Measurements from ENCODE around the gene ST6GALNAC6. TPM values are rescaled to one million over a fixed set of nuclear protein-coding genes. Genes with fewer than 3 reads are reported as not detected.
A peak's percentile ranks its signal among the peaks of the same experiment; 100 is the strongest.

ST6GALNAC6 gene
- total and polyA plus RNA-seq, 5 donors from 2014 or later: 43.7 to 136 (median 48.6) TPM

- peaks cover 30% of the 10 kb centered on the region for H3K36me3 Mint-ChIP-seq
- Histone ChIP-seq H3K9me3 (ENCODE audit: control insufficient read depth in 2 of 2, low read length in 2 of 2) (no peaks in the 10 kb centered on the region), H3K27ac (ENCODE audit: insufficient read depth, low read length, poor library complexity, severe bottlenecking) (peak overlapping the region; percentile 37), H3K36me3 (ENCODE audit: control insufficient read depth, insufficient read depth, low read length) (peaks cover 85% of the 10 kb centered on the region), H3K27me3 (ENCODE audit: control insufficient read depth, insufficient read depth, low read length) (no peaks in the 10 kb centered on the region), H3K4me1 (ENCODE audit: control insufficient read depth, insufficient read depth, low read length, poor library complexity, severe bottlenecking) (peaks cover 20% of the 10 kb centered on the region), H3K4me3 (ENCODE audit: low read depth, low read length) (no peak overlapping the region)
- peak; percentile 74 to 77 for ATAC-seq (ENCODE audit: low read depth in 2 of 2)
- H3K27me3 Mint-ChIP-seq: no peaks in the 10 kb centered on the region
- DNase-seq: peak; percentile 62 to 78 (median 64)
- H3K9me3 Mint-ChIP-seq: no peaks in the 10 kb centered on the region
- H3K4me1 Mint-ChIP-seq: peaks cover 0 to 47% (median 21%) of the 10 kb centered on the region in 4 donors
- H3K27ac Mint-ChIP-seq: peak overlapping the region; percentile 49 to 74 (median 65)
- H3K4me3 Mint-ChIP-seq: peak overlapping the region in 2 of 4 donors; percentile 39 to 76
Measured at GRCh38 chr9:127943731-127944144, 44.3 kb upstream of the ST6GALNAC6 start.

- H3K27me3 Mint-ChIP-seq: no peaks in the 10 kb centered on the region
- ATAC-seq (ENCODE audit: low read depth in 2 of 2): no peak
- peaks cover 26% of the 10 kb centered on the region for H3K36me3 Mint-ChIP-seq
- H3K4me3 Mint-ChIP-seq: peak overlapping the region in 3 of 4 donors; percentile 69 to 76 (median 71)
- H3K4me1 Mint-ChIP-seq: peaks cover 0 to 46% (median 19%) of the 10 kb centered on the region in 4 donors
- Histone ChIP-seq H3K4me3 (ENCODE audit: low read depth, low read length) (no peak overlapping the region), H3K27ac (ENCODE audit: insufficient read depth, low read length, poor library complexity, severe bottlenecking) (no peak overlapping the region), H3K36me3 (ENCODE audit: control insufficient read depth, insufficient read depth, low read length) (peaks cover 79% of the 10 kb centered on the region), H3K4me1 (ENCODE audit: control insufficient read depth, insufficient read depth, low read length, poor library complexity, severe bottlenecking) (peaks cover 18% of the 10 kb centered on the region), H3K9me3 (ENCODE audit: control insufficient read depth in 2 of 2, low read length in 2 of 2) (no peaks in the 10 kb centered on the region), H3K27me3 (ENCODE audit: control insufficient read depth, insufficient read depth, low read length) (no peaks in the 10 kb centered on the region)
- no peaks in the 10 kb centered on the region for H3K9me3 Mint-ChIP-seq
- H3K27ac Mint-ChIP-seq: peak overlapping the region; percentile 23 to 87 (median 74)
- DNase-seq: no peak
Measured at GRCh38 chr9:127943011-127943662, 43.7 kb upstream of the ST6GALNAC6 start.

GRCh38 chr9:127942216-127943010, 43.0 kb upstream of the ST6GALNAC6 start:
- peak overlapping the region in 2 of 4 donors; percentile 69 to 71 for H3K4me3 Mint-ChIP-seq
- peaks cover 6% of the 10 kb centered on the region for H3K27me3 Mint-ChIP-seq
- Histone ChIP-seq H3K27me3 (ENCODE audit: control insufficient read depth, insufficient read depth, low read length) (no peaks in the 10 kb centered on the region), H3K4me3 (ENCODE audit: low read depth, low read length) (no peak overlapping the region), H3K4me1 (ENCODE audit: control insufficient read depth, insufficient read depth, low read length, poor library complexity, severe bottlenecking) (peaks cover 22% of the 10 kb centered on the region), H3K27ac (ENCODE audit: insufficient read depth, low read length, poor library complexity, severe bottlenecking) (no peak overlapping the region), H3K36me3 (ENCODE audit: control insufficient read depth, insufficient read depth, low read length) (peaks cover 73% of the 10 kb centered on the region), H3K9me3 (ENCODE audit: control insufficient read depth in 2 of 2, low read length in 2 of 2) (no peaks in the 10 kb centered on the region)
- peak overlapping the region; percentile 23 to 87 (median 38) for H3K27ac Mint-ChIP-seq
- peaks cover 26% of the 10 kb centered on the region for H3K36me3 Mint-ChIP-seq
- no peaks in the 10 kb centered on the region for H3K9me3 Mint-ChIP-seq
- peaks cover 0 to 46% (median 22%) of the 10 kb centered on the region in 4 donors for H3K4me1 Mint-ChIP-seq
- peak; percentile 22 to 40 for ATAC-seq (ENCODE audit: low read depth in 2 of 2)
- peak; percentile 33 to 58 (median 55) for DNase-seq

GRCh38 chr9:127941961-127942215, 42.5 kb upstream of the ST6GALNAC6 start:
- peaks cover 0 to 48% (median 24%) of the 10 kb centered on the region in 4 donors for H3K4me1 Mint-ChIP-seq
- no peak overlapping the region for H3K4me3 Mint-ChIP-seq

GRCh38 chr9:127941062-127941960, 41.9 kb upstream of the ST6GALNAC6 start:
- no peak for ATAC-seq (ENCODE audit: low read depth in 2 of 2)

More at GRCh38 chr9:127941961-127942215, 42.5 kb upstream of the ST6GALNAC6 start:
- no peaks in the 10 kb centered on the region for H3K9me3 ChIP-seq (ENCODE audit: control insufficient read depth in 2 of 2, low read length in 2 of 2)
- peaks cover 71% of the 10 kb centered on the region for H3K36me3 ChIP-seq (ENCODE audit: control insufficient read depth, insufficient read depth, low read length)
- Mint-ChIP-seq H3K9me3 (no peaks in the 10 kb centered on the region), H3K27me3 (peaks cover 7% of the 10 kb centered on the region), H3K36me3 (peaks cover 24% of the 10 kb centered on the region), H3K27ac (peak overlapping the region; percentile 20 to 38 (median 23))
- H3K27me3 ChIP-seq (ENCODE audit: control insufficient read depth, insufficient read depth, low read length): no peaks in the 10 kb centered on the region
- ATAC-seq (ENCODE audit: low read depth in 2 of 2): no peak
- DNase-seq: no peak
- no peak overlapping the region for H3K4me3 ChIP-seq (ENCODE audit: low read depth, low read length)
- no peak overlapping the region for H3K27ac ChIP-seq (ENCODE audit: insufficient read depth, low read length, poor library complexity, severe bottlenecking)
- H3K4me1 ChIP-seq (ENCODE audit: control insufficient read depth, insufficient read depth, low read length, poor library complexity, severe bottlenecking): peaks cover 26% of the 10 kb centered on the region

GRCh38 chr9:127940593-127940992, 41.2 kb upstream of the ST6GALNAC6 start:
- Histone ChIP-seq H3K4me3 (ENCODE audit: low read depth, low read length) (no peak overlapping the region), H3K4me1 (ENCODE audit: control insufficient read depth, insufficient read depth, low read length, poor library complexity, severe bottlenecking) (peaks cover 35% of the 10 kb centered on the region), H3K27ac (ENCODE audit: insufficient read depth, low read length, poor library complexity, severe bottlenecking) (no peak overlapping the region), H3K27me3 (ENCODE audit: control insufficient read depth, insufficient read depth, low read length) (no peaks in the 10 kb centered on the region), H3K9me3 (ENCODE audit: control insufficient read depth in 2 of 2, low read length in 2 of 2) (no peaks in the 10 kb centered on the region), H3K36me3 (ENCODE audit: control insufficient read depth, insufficient read depth, low read length) (peaks cover 58% of the 10 kb centered on the region)
- H3K4me1 Mint-ChIP-seq: peaks cover 4 to 58% (median 36%) of the 10 kb centered on the region in 4 donors
- H3K27me3 Mint-ChIP-seq: peaks cover 7% of the 10 kb centered on the region
- H3K4me3 Mint-ChIP-seq: peak overlapping the region in 2 of 4 donors; percentile 30 to 81
- no peak for ATAC-seq (ENCODE audit: low read depth in 2 of 2)
- H3K27ac Mint-ChIP-seq: peak overlapping the region; percentile 31 to 44 (median 43)
- H3K9me3 Mint-ChIP-seq: no peaks in the 10 kb centered on the region
- H3K36me3 Mint-ChIP-seq: peaks cover 24% of the 10 kb centered on the region
- DNase-seq: no peak

More at GRCh38 chr9:127941062-127941960, 41.9 kb upstream of the ST6GALNAC6 start:
- H3K27ac Mint-ChIP-seq: peak overlapping the region; percentile 20 to 44 (median 43)
- peaks cover 65% of the 10 kb centered on the region for H3K36me3 ChIP-seq (ENCODE audit: control insufficient read depth, insufficient read depth, low read length)
- peaks cover under 1 to 51% (median 29%) of the 10 kb centered on the region in 4 donors for H3K4me1 Mint-ChIP-seq
- H3K4me1 ChIP-seq (ENCODE audit: control insufficient read depth, insufficient read depth, low read length, poor library complexity, severe bottlenecking): peaks cover 28% of the 10 kb centered on the region
- DNase-seq: no peak
- peaks cover 7% of the 10 kb centered on the region for H3K27me3 Mint-ChIP-seq
- H3K9me3 Mint-ChIP-seq: no peaks in the 10 kb centered on the region
- H3K9me3 ChIP-seq (ENCODE audit: control insufficient read depth in 2 of 2, low read length in 2 of 2): no peaks in the 10 kb centered on the region
- H3K36me3 Mint-ChIP-seq: peaks cover 24% of the 10 kb centered on the region
- H3K27ac ChIP-seq (ENCODE audit: insufficient read depth, low read length, poor library complexity, severe bottlenecking): no peak overlapping the region
- H3K27me3 ChIP-seq (ENCODE audit: control insufficient read depth, insufficient read depth, low read length): no peaks in the 10 kb centered on the region
- H3K4me3 ChIP-seq (ENCODE audit: low read depth, low read length): no peak overlapping the region
- peak overlapping the region in 1 of 4 donors; percentile 81 for H3K4me3 Mint-ChIP-seq

- Mint-ChIP-seq H3K4me3 (peak overlapping the region; percentile 58 to 97 (median 78)), H3K9me3 (no peaks in the 10 kb centered on the region), H3K4me1 (peaks cover 4 to 61% (median 33%) of the 10 kb centered on the region in 4 donors), H3K36me3 (peaks cover 9% of the 10 kb centered on the region), H3K27me3 (peaks cover 7% of the 10 kb centered on the region), H3K27ac (peak overlapping the region; percentile 81 to 97 (median 93))
- Histone ChIP-seq H3K9me3 (ENCODE audit: control insufficient read depth in 2 of 2, low read length in 2 of 2) (no peaks in the 10 kb centered on the region), H3K4me3 (ENCODE audit: low read depth, low read length) (peak overlapping the region; percentile 40), H3K4me1 (ENCODE audit: control insufficient read depth, insufficient read depth, low read length, poor library complexity, severe bottlenecking) (peaks cover 31% of the 10 kb centered on the region), H3K36me3 (ENCODE audit: control insufficient read depth, insufficient read depth, low read length) (peaks cover 35% of the 10 kb centered on the region), H3K27me3 (ENCODE audit: control insufficient read depth, insufficient read depth, low read length) (no peaks in the 10 kb centered on the region), H3K27ac (ENCODE audit: insufficient read depth, low read length, poor library complexity, severe bottlenecking) (peak overlapping the region; percentile 74)
- DNase-seq (no peak), ATAC-seq (ENCODE audit: low read depth in 2 of 2) (no peak)
Measured at GRCh38 chr9:127938298-127938690, 38.9 kb upstream of the ST6GALNAC6 start.
